ENCODE data around the gene KRTAP5-4.

DNA sequence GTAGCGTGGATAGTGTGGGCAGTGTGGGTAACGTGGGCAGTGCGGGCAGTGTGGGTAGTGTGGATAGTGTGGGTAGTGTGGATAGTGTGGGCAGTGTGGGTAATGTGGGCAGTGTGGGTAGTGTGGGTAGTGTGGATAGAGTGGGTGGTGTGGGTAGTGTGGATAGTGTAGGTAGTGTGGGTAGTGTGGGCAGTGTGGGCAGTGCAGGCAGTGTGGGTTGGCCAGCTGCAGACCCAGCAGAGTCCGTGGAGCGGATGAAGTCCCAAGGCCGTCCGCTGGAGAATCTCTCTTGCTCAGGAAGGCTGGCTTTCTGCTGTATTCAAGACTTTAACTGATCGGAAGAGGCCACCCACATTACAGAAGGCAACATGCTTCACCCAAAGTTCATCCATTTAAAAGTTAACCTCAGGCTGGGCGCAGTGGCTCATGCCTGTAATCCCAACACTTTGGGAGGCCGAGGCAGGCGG is 49.0 kb upstream of the KRTAP5-4 start:
- TF ChIP-seq, protein P1, sequence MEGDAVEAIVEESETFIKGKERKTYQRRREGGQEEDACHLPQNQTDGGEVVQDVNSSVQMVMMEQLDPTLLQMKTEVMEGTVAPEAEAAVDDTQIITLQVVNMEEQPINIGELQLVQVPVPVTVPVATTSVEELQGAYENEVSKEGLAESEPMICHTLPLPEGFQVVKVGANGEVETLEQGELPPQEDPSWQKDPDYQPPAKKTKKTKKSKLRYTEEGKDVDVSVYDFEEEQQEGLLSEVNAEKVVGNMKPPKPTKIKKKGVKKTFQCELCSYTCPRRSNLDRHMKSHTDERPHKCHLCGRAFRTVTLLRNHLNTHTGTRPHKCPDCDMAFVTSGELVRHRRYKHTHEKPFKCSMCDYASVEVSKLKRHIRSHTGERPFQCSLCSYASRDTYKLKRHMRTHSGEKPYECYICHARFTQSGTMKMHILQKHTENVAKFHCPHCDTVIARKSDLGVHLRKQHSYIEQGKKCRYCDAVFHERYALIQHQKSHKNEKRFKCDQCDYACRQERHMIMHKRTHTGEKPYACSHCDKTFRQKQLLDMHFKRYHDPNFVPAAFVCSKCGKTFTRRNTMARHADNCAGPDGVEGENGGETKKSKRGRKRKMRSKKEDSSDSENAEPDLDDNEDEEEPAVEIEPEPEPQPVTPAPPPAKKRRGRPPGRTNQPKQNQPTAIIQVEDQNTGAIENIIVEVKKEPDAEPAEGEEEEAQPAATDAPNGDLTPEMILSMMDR (conservative IDR thresholded peaks at IDR 0.05 in 1 of 2, IDR thresholded peaks at IDR 0.05 in 1 of 2; ENCODE audit: low read depth in 1 of 2, low read length in 2 of 2), result no peak
- TF ChIP-seq EZH2 (IDR thresholded peaks at IDR 0.05; ENCODE audit: low read length, missing control alignments), result no peak
